SKM-1 (cell line): ENCODE results near the gene HLA-DRA.
"Not testable (repeated sequence)": the region's sequence is repeated elsewhere in the genome, so short reads cannot be mapped to it uniquely, and the experiment has no call there.

ENCODE experiments used
- DNase-seq: peaks from one replicate; lab custom pipeline; 2025; ENCODE audit not compliant: unreplicated experiment; lab: John Stamatoyannopoulos, UW

The HLA-DRA gene

DNA sequence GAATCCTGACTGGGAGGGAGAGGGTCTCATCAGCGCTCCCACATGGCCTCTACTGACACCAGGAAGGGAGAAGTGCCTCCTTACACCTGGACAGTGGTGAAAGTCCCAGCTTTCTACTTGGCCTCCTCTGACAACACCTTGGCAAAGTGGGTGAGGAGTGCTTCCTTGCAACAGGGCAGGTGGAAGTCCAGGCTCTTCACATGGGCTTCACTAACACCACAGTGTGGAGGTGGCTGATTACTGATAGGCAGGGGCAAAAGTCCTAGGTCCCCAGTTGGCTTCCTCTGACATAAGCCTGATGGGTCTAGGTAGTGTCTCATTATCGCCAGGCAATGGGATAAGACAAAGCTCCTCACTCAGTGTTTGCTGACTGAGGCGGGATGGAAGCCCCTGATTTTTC, 9.5 kb upstream of the HLA-DRA start:
- no peak for DNase-seq

DNA sequence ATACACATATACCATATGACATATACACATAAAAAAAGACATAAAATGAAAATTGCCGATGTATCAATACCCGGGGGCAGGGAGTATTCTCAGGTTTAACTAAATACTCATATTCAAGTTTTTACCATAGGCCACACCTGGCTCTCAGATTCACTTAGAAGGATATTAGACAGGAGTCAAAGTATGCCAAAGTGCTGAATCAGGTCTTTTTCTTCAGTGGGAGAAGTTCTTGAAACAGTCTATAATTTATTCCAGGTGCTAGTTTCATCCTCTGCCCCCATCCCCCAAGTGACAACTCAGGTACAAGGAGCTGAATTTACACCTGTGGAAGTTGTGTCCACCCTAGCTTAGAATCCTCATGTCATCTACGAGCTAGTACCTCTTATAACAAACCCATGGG, 8.5 kb upstream of the HLA-DRA start:
- DNase-seq: no peak

DNA sequence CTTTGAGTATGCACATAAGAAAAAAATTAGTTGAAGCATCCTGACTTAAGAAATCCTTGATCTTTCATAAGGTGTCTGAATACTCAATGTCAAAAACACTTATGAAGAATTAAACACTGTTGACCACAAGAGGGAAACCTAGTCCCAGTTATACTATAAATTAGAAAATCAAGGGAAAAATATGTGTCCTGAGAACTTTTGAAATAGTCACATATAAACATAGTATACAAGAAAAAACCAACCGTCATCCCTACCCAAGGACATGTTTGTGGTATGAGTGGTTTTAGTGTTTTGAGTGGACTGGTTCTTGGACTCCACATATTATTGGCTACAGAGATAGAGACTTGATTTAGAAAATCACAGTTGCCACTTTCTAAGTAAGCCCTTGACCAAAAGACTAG, 7.6 kb upstream of the HLA-DRA start:
- DNase-seq: peak; percentile 42

DNA sequence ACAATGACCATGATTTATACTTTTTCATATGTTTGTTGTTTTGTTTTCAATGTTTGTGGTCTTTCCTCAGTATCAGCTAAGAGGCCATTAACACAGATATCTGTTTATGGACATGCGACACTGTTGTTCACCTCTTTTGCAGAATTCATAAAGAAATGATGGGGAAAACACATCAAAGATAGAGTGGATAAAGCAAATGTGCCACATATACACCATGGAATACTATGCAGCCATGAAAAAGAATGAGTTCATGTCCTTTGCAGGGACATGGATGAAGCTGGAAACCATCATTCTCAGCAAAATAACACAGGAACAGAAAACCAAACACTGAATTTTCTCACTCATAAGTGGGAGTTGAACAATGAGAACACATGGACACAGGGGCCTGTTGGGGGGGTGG, 5.7 kb upstream of the HLA-DRA start:
- DNase-seq: not testable (repeated sequence)

DNA sequence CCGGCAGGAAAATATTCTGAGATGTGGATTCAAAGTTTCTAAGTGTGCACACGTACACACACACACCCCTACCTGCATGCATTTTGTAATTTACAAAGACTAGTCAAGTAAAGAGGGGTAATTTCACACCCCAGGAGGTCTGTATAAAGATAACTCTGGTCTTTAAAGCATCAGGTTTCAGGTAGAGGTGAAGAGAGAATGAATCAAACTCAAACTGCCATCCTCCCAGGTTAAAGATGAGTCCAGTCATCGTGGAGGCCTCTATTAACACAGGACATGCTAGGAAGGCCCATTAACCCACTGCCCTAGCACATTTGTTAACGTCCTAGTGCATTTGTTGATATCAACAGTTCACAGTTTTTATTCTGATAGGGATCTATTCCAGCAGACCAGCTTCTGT, 3.5 kb upstream of the HLA-DRA start:
- DNase-seq: no peak

DNA sequence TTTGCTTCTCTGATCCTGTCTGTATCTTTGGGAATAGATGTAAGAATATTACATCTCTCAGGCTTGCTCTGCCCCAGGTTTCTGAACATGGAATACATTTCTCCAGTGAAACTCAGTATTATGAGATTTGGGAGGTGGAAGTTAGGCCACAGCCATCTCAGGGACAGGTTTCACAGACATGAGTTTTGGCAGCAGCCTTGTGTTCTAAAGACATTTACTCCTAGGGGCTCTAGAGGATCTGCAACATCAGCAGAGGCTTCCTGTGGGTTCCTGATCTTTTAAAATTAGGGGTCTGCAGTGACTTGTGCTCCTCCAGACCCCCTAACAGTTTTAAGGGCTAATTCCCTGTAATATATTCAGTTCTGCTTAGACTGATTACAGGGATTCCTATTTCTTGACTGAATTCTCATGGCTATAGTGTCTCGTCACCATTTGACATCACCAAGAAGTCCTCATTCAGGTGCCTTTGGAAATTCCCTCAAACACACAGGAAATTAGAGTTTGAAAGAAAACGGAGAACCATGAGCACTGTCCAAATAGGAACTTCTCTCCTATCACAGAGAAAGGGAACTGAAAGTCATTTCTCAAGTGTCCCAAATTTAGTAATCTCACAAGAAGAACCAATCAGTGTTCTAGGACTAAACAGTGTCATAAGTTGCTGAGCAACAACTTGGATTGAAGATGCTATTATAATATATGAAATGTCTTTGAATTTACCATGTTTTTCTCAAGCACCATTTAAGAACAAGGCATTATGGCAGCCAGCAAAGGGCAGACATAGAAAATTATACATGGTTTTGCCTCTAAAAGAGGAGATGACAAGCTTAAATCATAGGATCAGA, 2.5 kb upstream of the HLA-DRA start:
- DNase-seq: peak; percentile 78

DNA sequence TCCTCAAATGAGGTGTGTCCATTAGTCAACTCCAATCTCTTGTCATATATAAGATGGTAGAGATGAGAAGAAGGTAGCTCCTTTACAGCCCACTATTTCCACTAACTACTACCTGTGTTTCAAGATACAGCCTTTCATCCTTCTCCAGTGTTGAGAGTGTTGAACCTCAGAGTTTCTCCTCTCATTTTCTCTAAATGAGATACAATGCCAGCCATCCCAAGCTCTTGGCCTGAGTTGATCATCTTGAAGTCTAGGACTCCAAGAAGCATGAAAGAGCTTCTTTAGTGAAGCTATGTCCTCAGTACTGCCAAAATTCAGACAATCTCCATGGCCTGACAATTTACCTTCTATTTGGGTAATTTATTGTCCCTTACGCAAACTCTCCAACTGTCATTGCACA, 548 bp upstream of the HLA-DRA start:
- no peak for DNase-seq

DNA sequence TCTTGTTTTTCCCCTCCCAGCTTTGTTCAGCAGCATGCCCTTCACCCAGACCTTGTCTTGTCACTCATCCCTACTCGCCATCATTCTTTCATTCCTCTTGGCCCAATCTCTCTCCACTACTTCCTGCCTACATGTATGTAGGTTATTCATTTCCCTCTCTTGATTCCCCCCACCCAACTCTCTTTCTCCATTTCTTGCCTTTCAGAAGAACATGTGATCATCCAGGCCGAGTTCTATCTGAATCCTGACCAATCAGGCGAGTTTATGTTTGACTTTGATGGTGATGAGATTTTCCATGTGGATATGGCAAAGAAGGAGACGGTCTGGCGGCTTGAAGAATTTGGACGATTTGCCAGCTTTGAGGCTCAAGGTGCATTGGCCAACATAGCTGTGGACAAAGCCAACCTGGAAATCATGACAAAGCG, 2.6 kb downstream of the HLA-DRA start:
- DNase-seq: no peak

DNA sequence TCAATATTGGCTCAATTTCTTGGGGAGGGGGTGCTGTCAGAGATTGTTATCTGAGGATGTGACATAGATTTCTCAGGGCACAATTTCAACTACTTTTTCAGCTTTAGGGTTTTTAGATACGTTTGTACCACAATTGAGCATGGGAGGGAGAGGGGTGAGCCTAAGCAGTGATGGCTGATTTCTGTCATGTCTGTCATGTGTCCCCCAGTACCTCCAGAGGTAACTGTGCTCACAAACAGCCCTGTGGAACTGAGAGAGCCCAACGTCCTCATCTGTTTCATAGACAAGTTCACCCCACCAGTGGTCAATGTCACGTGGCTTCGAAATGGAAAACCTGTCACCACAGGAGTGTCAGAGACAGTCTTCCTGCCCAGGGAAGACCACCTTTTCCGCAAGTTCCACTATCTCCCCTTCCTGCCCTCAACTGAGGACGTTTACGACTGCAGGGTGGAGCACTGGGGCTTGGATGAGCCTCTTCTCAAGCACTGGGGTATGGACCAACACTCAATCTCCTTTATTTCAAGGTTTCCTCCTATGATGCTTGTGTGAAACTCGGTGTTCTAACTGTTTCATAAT, 3.4 kb downstream of the HLA-DRA start:
- DNase-seq: no peak

DNA sequence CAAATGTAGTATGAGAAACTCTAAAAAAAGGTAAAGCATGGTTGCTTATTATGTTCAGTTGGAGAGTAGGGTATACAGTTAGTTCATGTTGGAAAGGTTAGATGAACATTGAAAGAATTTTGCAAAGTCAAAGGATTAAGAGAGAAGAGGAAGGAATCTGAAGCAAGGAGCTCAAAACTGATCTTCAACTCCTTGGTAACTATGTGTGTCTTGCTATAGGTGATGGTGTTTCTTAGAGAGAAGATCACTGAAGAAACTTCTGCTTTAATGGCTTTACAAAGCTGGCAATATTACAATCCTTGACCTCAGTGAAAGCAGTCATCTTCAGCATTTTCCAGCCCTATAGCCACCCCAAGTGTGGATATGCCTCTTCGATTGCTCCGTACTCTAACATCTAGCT, 4.7 kb downstream of the HLA-DRA start:
- no peak for DNase-seq

DNA sequence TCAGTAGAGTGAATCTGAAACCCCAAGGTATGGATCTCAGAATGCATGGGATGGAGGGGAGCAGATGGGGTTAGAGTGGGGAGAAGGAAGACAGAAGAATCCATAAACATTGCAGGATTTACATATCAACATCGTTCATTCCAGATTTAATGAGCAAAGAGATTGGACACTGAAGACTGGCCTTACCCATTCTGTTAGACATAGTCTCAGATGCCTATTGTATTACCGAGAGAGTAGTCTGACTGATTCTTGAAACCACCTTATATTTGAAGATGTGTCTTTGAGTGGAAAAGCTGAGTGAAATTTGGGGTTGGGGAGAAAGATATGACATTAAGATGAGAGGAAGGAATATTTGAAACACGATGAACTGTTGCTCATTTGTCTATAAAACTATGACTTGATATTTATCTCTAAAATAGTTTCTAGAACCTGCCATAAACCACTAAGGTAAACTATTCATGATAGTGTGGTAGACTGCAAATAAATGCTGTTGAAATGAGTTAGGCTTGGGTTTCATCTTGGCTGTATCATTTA, 5.7 kb downstream of the HLA-DRA start:
- no peak for DNase-seq

DNA sequence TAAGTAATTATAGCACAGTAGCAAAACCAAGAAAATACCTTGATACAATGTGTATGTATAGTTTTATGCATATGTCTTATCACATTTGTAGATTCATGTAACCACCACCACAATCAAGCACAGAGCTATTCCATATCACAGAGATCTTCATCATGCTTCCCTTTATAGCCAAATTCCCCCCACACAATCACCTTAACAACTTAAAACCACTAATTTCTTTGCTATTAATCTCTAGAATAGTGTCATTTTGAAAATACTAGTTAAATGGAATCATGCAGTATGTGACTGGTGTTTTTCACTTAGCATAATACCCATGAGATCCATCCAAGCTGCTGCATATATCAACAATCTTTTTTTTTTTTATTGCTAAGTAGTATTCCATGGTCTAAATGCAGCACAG, 8.2 kb downstream of the HLA-DRA start:
- no peak for DNase-seq

DNA sequence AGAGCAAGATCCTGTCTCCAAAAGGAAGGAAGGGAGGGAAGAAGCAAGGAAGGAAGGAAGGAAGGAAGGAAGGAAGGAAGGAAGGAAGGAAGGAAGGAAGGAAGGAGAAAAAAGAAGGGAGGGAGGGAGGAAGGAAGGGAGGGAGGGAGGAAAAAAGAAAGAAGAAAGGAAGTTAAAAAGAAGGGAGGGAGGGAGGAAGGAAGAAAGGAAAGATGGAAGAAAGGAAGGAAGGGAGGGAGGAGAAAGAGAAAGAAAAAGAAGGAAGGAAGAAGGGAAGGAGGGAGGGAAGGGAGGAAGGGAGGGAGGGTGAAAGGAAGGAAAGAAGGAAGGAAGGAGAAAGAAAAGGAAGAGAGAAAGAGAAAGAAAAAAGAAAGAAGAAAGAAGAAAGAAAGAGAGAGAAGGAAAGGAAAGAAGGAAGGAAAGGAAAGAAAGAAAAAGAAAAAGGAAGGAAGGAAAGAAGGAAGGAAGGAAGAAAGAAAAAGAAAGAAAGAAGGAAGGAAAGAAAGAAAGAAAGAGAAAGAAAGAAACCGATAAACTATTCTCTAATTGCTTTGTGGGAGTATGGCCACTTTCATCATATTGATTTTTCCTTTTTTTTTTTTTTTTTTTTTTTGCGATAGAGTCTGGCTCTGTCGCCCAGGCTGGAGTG, 9.5 kb downstream of the HLA-DRA start:
- DNase-seq: no peak

DNA sequence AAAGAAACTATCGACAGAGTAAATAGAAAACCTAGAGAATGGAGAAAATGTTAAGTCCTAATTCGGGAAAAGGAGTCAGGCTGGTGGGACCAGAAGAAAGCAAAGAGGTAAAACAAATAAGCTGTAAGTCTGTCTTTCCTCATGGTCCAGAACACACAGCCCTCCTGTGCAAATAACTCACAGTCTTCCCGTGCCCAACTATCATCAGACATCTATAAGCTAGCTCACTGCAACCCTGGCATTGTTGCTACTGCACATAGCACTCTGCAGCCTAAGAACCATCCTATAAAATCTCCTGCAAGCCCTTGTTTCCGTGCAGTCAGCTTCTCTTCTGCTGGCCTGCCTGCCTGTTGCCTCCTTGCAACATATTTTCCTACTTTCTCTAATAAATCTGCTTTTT, 17.4 kb downstream of the HLA-DRA start:
- no peak for DNase-seq

DNA sequence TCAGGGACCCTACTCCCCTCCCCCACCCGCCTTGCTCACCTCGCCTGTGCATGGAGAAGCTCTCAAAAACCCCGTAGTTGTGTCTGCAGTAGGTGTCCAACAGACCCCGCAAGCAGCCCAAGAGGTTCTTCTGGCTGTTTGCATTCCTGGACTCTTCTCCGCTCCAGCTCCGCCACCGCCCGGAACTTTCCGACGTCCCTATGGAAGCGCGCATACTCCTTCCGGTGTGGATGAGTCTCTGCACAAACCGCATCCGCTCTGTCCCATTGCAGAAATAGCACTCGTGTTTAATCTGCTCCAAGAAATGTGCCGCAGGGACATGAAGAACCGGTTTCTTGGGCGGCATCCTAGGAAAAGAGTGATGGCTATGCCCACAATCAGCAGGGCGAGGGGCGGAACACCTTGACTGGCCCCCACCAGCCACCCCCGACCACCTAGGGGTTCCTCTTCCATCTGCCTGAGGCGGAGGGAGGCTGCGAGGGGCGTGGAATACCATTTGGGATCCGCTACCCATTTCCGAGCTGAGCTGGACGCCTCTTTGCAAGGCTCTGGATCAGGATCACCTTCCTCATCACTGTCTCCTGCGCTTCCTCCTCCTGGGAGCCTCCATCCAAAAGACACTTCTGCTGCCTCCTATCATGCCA, 20.2 kb downstream of the HLA-DRA start:
- no peak for DNase-seq

DNA sequence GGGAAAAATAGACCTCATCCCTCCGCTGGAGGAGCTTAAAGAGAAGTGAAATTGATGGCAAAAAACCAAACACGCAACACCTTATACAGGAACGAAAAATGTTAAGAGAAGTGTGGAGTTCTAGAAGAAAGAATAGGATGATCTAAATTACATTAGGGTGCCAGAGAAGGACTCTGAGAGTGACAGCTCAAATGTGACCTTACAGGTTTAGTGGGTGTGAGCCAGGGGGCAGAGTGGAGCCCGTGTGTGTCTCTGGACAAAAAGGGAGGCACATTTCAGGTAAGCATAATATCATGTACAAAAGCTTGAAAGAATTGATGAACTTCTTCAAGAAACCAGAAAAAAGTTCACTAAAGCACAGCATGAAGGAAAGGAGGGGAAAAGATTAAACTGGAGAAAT, 20.8 kb downstream of the HLA-DRA start:
- DNase-seq: no peak

DNA sequence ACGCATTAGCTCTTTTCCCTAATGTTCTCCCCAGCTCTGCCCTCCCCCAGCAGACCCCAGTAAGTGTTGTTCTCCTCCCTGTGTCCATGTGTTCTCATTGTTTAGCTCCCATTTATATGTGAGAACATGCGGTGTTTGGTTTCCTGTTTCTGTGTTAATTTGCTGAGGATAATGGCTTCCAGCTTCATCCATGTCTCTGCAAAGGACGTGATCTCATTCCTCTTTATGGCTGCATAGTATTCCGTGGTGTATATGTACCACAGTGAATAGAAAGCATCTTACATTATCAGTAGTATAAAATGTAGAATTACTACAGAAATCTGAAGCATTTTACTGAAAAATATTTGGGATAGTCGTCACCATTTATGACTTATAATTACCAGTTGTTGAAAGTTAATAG, 21.8 kb downstream of the HLA-DRA start:
- no peak for DNase-seq

DNA sequence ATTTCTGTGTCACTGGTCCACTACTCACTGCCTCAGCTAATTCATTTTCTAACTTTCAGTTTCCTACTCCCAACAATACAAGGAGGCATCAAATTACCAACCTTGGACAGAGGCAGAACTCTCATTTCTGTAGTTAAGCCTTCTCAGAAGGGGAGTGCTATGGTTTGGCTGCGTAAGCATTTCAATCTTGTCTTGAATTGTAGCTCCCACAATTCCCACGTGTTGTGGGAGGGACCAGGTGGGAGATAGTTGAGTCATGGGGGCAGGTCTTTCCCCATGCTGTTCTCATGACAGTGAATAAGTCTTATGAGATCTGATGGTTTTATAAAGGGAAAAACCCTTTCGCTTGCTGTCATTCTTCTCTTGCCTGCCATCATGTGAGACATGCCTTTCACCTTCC, 22.9 kb downstream of the HLA-DRA start:
- no peak for DNase-seq

DNA sequence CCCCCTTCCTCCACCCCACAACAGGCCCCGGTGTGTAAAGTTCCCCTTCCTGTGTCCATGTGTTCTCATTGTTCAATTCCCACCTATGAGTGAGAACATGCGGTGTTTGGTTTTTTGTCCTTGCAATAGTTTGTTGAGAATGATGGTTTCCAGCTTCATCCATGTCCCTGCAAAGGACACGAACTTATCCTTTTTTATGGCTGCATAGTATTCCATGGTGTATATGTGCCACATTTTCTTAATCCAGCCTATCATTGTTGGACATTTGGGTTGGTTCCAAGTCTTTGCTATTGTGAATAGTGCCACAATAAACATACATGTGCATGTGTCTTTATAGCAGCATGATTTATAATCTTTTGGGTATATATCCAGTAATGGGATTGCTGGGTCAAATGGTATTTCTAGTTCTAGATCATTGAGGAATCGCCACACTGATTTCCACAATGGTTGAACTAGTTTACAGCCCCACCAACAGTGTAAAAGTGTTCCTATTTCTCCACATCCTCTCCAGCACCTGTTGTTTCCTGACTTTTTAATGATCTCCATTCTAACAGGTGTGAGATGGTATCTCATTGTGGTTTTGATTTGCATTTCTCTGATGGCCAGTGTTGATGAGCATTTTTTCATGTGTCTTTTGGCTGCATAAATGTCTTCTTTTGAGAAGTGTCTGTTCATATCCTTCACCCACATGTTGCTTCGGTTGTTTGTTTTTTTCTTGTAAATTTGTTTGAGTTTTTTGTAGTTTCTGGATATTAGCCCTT, 28.2 kb downstream of the HLA-DRA start:
- not testable (repeated sequence) for DNase-seq

DNA sequence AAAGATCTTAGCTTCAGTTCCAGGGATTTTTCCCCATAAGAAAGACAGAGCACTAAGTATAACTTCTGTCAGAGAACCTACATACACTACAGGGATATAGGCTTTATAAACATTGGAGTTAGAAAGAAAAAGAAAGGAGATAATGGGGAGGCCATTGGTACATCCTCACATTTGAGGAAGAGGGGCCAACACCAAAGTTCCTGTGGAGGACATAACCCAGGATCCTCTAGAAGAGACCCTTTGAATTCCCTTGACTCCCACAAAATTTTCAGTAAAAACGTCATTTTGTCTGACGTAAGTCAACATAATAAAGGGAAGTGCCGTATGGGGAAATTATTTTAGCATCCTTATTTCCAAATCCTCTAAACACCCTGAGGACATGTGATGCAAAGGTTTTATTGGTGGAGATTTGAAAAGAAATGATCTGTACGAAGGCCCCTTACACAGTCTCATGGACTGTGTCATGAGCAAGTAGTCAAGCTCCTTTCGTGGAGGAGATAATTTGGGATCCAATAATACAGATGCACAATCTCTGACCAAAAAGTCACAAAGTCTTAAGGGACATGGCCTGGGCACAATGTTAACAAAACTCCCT, 33.2 kb downstream of the HLA-DRA start:
- DNase-seq: no peak
